PC-9 (cell line): ENCODE results near the gene TPM2.

Experiments
- EZH2 ChIP-seq: fragments of 200-600 bp; sonication (generic); IDR thresholded peaks from 2 replicates; pipeline ENCODE4 v1.8.0; 2017; ENCODE audit warnings: antibody characterized with exemption, low read depth
- TF ChIP-seq, protein P1 (sequence below): fragments of 200-600 bp; sonication (generic); conservative IDR thresholded peaks from 2 replicates; pipeline ENCODE4 v1.6.1; 2017; ENCODE audit warnings: mixed run types, antibody characterized with exemption, mild to moderate bottlenecking, moderate library complexity

DNA sequence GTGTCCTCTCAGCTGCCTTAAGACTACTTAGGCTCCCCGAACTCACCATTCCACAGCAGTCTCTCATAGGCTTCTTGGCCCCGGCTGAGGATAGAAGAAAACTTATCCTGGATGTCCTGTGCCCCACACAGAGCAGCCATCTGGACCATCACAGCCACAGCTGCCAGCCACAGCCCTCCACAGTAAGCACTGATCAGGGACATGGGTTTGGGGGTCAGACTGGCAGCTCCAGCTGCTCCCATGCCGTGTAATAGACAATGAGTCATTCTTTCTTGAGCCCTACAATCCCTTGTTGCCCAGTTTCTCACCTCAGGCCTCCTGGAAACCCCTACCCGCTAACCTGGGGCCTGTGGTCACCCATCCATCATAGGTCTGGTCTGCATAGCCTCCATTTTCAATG lies 48.5 kb upstream of the TPM2 start:
- TF ChIP-seq, protein P1, sequence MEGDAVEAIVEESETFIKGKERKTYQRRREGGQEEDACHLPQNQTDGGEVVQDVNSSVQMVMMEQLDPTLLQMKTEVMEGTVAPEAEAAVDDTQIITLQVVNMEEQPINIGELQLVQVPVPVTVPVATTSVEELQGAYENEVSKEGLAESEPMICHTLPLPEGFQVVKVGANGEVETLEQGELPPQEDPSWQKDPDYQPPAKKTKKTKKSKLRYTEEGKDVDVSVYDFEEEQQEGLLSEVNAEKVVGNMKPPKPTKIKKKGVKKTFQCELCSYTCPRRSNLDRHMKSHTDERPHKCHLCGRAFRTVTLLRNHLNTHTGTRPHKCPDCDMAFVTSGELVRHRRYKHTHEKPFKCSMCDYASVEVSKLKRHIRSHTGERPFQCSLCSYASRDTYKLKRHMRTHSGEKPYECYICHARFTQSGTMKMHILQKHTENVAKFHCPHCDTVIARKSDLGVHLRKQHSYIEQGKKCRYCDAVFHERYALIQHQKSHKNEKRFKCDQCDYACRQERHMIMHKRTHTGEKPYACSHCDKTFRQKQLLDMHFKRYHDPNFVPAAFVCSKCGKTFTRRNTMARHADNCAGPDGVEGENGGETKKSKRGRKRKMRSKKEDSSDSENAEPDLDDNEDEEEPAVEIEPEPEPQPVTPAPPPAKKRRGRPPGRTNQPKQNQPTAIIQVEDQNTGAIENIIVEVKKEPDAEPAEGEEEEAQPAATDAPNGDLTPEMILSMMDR: no peak
- TF ChIP-seq EZH2: no peak
